SU-DHL-6 (cell line): ENCODE data around the gene ZFP3.
"Not testable (repeated sequence)": the region's sequence is repeated elsewhere in the genome, so short reads cannot be mapped to it uniquely, and the experiment has no call there.

Source experiments
- H2AFZ ChIP-seq: fragments of 200-600 bp; sonication (generic); 2 replicates; pipeline ENCODE4 v1.6.1; 2014; ENCODE audit warnings: low read depth, mild to moderate bottlenecking, moderate library complexity, mixed read lengths, antibody characterized with exemption, low read length; ENCODE audit not compliant: severe bottlenecking
- H3F3A ChIP-seq: fragments of 200-600 bp; shearing (Covaris generic); 2 replicates; pipeline ENCODE4 v1.6.0; 2016; ENCODE audit warnings: antibody characterized with exemption, mild to moderate bottlenecking; ENCODE audit not compliant: insufficient read depth
- H3K27ac ChIP-seq: fragments of 200-600 bp; sonication (generic); 2 replicates; pipeline ENCODE4 v1.5.1; 2016; ENCODE audit warnings: low read depth, mild to moderate bottlenecking, low read length, moderate library complexity, mixed read lengths
- H3K27me3 ChIP-seq: fragments of 200-600 bp; sonication (generic), shearing (Covaris generic); 2 replicates; pipeline ENCODE4 v1.6.0; 2014; ENCODE audit warnings: mild to moderate bottlenecking, low read length
- H3K36me3 ChIP-seq: fragments of 200-600 bp; sonication (generic); 2 replicates; pipeline ENCODE4 v1.6.1; 2014; ENCODE audit warnings: mild to moderate bottlenecking, low read length, mixed read lengths
- H3K4me2 ChIP-seq: fragments of 300-600, 200-600 bp; shearing (Covaris generic), sonication (generic); 2 replicates; pipeline ENCODE4 v1.6.0; 2014; ENCODE audit warnings: low read length, low read depth, mild to moderate bottlenecking; ENCODE audit not compliant: poor library complexity, severe bottlenecking
- H3K4me3 ChIP-seq: fragments of 200-600 bp; sonication (generic); 2 replicates; pipeline ENCODE4 v1.5.1; 2014; ENCODE audit warnings: antibody characterized with exemption, low read length, mild to moderate bottlenecking, mixed read lengths; ENCODE audit not compliant: insufficient read depth, poor library complexity, severe bottlenecking
- H3K79me2 ChIP-seq: fragments of 200-600 bp; sonication (generic); 2 replicates; pipeline ENCODE4 v1.6.1; 2014; ENCODE audit warnings: mild to moderate bottlenecking, low read length, moderate library complexity; ENCODE audit not compliant: insufficient read depth
- H3K9ac ChIP-seq: fragments of 200-600 bp; sonication (generic); 2 replicates; pipeline ENCODE4 v1.7.0; 2014; ENCODE audit warnings: mild to moderate bottlenecking, low read length
- H3K9me2 ChIP-seq: fragments of 200-600 bp; sonication (generic); replicated peaks from 2 replicates; pipeline ENCODE4 v1.6.1; 2014; ENCODE audit warnings: low read length; ENCODE audit not compliant: insufficient read depth
- H3K9me3 ChIP-seq: fragments of 200-600 bp; sonication (generic); 2 replicates; pipeline ENCODE4 v1.6.1; 2014; ENCODE audit warnings: low read length, mixed read lengths; ENCODE audit not compliant: insufficient read depth
- H4K20me1 ChIP-seq: fragments of 200-600 bp; sonication (generic); 2 replicates; pipeline ENCODE4 v1.6.1; 2014; ENCODE audit warnings: low read depth, mild to moderate bottlenecking, antibody characterized with exemption, low read length, moderate library complexity, mixed read lengths
- EZH2phosphoT487 ChIP-seq: fragments of 200-600 bp; sonication (generic), shearing (Covaris generic); conservative IDR thresholded peaks from 2 replicates; pipeline ENCODE4 v1.6.1; 2018; ENCODE audit warnings: mild to moderate bottlenecking, antibody characterized with exemption, low read length, moderate library complexity, mixed read lengths
- TF ChIP-seq, protein P1 (sequence below): fragments of 200-600 bp; sonication (generic); IDR thresholded peaks from one replicate; pipeline ENCODE4 v1.5.1; 2017; ENCODE audit warnings: antibody characterized with exemption, mild to moderate bottlenecking, low read length, moderate library complexity; ENCODE audit not compliant: insufficient read depth, poor library complexity, severe bottlenecking

The ZFP3 gene

DNA sequence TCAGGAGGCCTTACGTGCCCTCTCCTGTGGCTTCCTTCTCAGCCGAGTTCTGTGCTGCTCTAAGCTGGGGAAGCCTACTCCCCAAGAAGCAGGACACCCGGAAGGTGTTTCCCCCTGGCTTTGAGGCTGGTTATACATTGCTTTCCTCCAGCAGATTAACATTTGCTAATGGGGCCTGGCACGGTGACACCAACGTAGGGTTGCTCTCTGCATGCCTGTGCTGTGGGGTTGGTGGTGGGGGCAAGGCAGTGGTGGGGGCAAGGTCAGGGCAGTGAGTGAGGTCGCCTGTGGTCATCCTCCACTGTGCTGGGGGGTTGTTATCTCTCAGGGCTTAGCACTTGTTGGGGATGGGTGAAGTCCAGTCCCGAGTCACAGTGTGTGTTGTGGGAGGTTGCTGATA is 41.8 kb downstream of the ZFP3 start:
- Histone ChIP-seq H3K27ac (no peak overlapping the region), H2AFZ (no peak overlapping the region), H3K4me2 (no peak overlapping the region), H3K36me3 (no peaks in the 10 kb centered on the region), H3K9ac (no peak overlapping the region), H3F3A (no peaks in the 10 kb centered on the region), H3K9me2 (no peaks in the 10 kb centered on the region), H3K79me2 (no peaks in the 10 kb centered on the region), H3K4me3 (no peak overlapping the region), H3K27me3 (no peaks in the 10 kb centered on the region), H4K20me1 (no peaks in the 10 kb centered on the region), H3K9me3 (no peaks in the 10 kb centered on the region)
- TF ChIP-seq EZH2phosphoT487: no peak
- TF ChIP-seq, protein P1, sequence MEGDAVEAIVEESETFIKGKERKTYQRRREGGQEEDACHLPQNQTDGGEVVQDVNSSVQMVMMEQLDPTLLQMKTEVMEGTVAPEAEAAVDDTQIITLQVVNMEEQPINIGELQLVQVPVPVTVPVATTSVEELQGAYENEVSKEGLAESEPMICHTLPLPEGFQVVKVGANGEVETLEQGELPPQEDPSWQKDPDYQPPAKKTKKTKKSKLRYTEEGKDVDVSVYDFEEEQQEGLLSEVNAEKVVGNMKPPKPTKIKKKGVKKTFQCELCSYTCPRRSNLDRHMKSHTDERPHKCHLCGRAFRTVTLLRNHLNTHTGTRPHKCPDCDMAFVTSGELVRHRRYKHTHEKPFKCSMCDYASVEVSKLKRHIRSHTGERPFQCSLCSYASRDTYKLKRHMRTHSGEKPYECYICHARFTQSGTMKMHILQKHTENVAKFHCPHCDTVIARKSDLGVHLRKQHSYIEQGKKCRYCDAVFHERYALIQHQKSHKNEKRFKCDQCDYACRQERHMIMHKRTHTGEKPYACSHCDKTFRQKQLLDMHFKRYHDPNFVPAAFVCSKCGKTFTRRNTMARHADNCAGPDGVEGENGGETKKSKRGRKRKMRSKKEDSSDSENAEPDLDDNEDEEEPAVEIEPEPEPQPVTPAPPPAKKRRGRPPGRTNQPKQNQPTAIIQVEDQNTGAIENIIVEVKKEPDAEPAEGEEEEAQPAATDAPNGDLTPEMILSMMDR: no peak

DNA sequence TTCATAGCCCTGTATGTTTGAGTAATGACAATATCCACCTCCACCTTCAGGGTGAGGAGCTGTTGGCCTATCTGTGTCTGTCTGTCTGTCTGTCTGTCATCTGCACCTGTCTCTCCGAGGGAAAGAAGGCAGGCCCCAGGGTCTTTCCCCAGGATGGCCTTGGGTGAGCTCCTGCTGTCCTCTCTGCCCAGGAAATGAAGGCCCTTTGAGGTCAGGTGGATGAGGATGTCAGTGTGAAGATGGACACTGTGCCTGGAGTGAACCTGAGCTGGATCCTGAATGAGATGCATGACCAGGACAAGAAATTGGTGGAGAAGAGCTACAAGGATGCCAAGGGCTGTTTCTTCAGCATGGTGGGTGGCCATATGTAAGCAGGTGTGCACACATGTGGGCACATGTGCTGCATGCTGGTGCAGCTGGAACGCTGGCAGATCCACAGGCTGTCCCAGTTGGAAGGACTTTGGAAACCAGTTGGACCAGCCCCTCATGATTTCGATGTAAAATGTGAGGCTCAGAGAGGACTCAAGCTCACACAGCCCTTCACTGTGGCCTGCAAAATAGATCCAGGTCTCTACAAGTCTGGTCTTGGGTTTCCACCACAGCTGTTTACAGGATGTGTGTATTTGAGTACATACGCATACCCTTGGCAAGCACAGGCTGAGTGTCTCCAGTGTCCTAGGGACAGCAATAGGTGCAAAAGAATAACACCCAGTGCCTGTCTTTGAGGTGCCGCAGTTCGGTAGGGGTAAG is 42.3 kb downstream of the ZFP3 start:
- not testable (repeated sequence) for H2AFZ ChIP-seq, H3K4me3 ChIP-seq, H3K36me3 ChIP-seq, H3K9me3 ChIP-seq, H3K79me2 ChIP-seq, H3K9me2 ChIP-seq, H3K4me2 ChIP-seq, H3K27me3 ChIP-seq, H3K9ac ChIP-seq, H3K27ac ChIP-seq, H3F3A ChIP-seq, H4K20me1 ChIP-seq

DNA sequence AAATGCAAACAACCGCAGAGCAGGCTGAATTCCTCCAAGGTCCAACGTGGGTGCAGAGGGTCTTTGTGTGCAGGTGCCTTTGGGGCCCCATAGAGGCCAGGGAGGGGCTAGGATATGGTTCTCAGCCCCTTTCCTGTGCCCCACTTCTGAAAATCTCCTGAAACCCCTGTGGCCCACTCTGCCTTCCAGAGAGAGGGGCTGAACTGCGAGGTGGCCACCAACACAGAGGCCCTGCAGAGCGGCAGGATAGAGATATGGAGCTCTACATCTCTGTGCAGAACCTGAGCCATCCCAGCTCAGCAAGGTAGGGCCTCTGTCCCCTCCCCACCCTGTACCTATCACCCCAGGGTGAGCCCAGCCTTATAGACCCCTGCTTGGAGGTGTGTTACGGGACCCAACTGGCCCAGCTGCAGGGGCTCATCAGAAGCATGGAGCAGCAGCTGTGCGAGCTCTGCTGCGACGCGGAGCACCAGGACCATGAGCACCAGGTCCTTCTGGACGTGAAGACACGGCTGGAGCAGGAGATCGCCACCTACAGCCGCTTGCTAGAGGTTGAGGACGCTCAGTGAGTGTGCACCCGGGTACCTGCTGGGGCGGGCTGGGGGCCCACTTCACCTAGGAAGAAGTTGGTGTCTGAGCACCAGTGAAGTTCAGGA is 43.0 kb downstream of the ZFP3 start:
- Histone ChIP-seq H3K9ac (no peak overlapping the region), H3F3A (no peaks in the 10 kb centered on the region), H3K36me3 (no peaks in the 10 kb centered on the region), H3K9me2 (no peaks in the 10 kb centered on the region), H3K9me3 (no peaks in the 10 kb centered on the region), H2AFZ (no peak overlapping the region), H3K27me3 (no peaks in the 10 kb centered on the region), H3K4me3 (no peak overlapping the region), H3K4me2 (no peak overlapping the region), H4K20me1 (no peaks in the 10 kb centered on the region), H3K27ac (no peak overlapping the region), H3K79me2 (no peaks in the 10 kb centered on the region)
- TF ChIP-seq EZH2phosphoT487: no peak
- TF ChIP-seq, protein P1: no peak

DNA sequence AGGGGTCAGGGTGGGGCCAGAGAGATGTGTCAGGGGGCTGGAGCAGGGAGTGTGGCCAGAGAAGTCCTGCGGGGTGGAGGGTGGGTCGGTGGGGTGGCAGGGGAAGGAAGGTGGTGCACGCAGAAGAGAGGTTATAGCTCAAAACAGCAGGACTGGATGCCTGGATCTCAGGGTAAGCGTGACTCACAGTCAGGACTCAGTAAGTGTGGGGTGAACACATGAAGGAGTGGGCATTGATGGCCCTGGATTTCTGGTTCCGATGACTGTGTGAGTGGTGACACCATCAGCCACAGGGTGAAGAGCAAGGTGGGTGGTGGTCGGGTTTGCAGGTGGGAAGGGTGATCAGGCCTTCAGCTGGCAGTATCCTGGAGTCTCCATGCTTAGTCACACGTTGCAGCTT is 43.8 kb downstream of the ZFP3 start:
- H3K9me3 ChIP-seq, H4K20me1 ChIP-seq, H3K9ac ChIP-seq, H3F3A ChIP-seq, H3K9me2 ChIP-seq, H3K27me3 ChIP-seq, H3K4me3 ChIP-seq, H3K79me2 ChIP-seq, H2AFZ ChIP-seq, H3K4me2 ChIP-seq, H3K27ac ChIP-seq, H3K36me3 ChIP-seq: not testable (repeated sequence)
